HepG2 (cell line): Measurements from ENCODE around the gene KRTCAP2. TPM values are rescaled to one million over a fixed set of nuclear protein-coding genes. Genes with fewer than 3 reads are reported as not detected.

Experiments
- ARNTL ChIP-seq: sonication (generic); formaldehyde crosslinking; IDR thresholded peaks from 2 replicates; pipeline ENCODE4 v1.4.0; 2020; ENCODE audit warnings: mild to moderate bottlenecking, missing genetic modification reagents
- CAMTA2 ChIP-seq: sonication (generic); formaldehyde crosslinking; IDR thresholded peaks from 2 replicates; pipeline ENCODE4 v1.4.0; 2020; ENCODE audit warnings: mild to moderate bottlenecking, missing genetic modification reagents, borderline replicate concordance
- CHD4 ChIP-seq: fragments of 200-600 bp; sonication (generic); IDR thresholded peaks from 2 replicates; pipeline ENCODE4 v1.7.0; 2017; ENCODE audit warnings: mild to moderate bottlenecking, low read length, borderline replicate concordance
- EP300 ChIP-seq, 3 experiments: sonication (generic) in 1 of 3; formaldehyde crosslinking in 1 of 3; IDR thresholded peaks; 2 replicates each; pipeline versions ENCODE4 v1.5.1 to v1.6.1; 2011 to 2020; ENCODE audit warnings: low read depth in 2 of 3, low read length in 2 of 3, borderline replicate concordance in 1 of 3, improper control_type of control experiment in 1 of 3, mild to moderate bottlenecking in 1 of 3, missing genetic modification reagents in 1 of 3, moderate library complexity in 1 of 3
- ETV6 ChIP-seq: sonication (generic); formaldehyde crosslinking; conservative IDR thresholded peaks from 2 replicates; pipeline ENCODE4 v1.4.0; 2020; ENCODE audit warnings: missing genetic modification reagents
- FLYWCH1 ChIP-seq: sonication (generic); formaldehyde crosslinking; IDR thresholded peaks from 2 replicates; pipeline ENCODE4 v1.8.1; 2023; ENCODE audit warnings: mild to moderate bottlenecking, missing genetic modification reagents
- FOXM1 ChIP-seq: sonication (generic); formaldehyde crosslinking; IDR thresholded peaks from 2 replicates; pipeline ENCODE4 v1.5.0; 2020; ENCODE audit warnings: missing genetic modification reagents
- FOXP1 ChIP-seq, 2 experiments: fragments of 450-650 bp in 1 of 2; IDR thresholded peaks; 2 replicates each; pipeline ENCODE4 v1.6.1; 2017 to 2018; ENCODE audit warnings: antibody characterized with exemption in 1 of 2
- KAT2B ChIP-seq: fragments of 150-350 bp; IDR thresholded peaks from 2 replicates; pipeline ENCODE4 v1.6.1; 2014; ENCODE audit warnings: low read depth, low read length, borderline replicate concordance
- MED8 ChIP-seq: sonication (generic); formaldehyde crosslinking; IDR thresholded peaks from 2 replicates; pipeline ENCODE4 v1.8.1; 2023; ENCODE audit warnings: mild to moderate bottlenecking, missing genetic modification reagents; ENCODE audit not compliant: insufficient replicate concordance
- MIER3 ChIP-seq: IDR thresholded peaks from 2 replicates; pipeline ENCODE4 v1.6.1; 2016; ENCODE audit warnings: missing compliant biosample characterization, borderline replicate concordance
- MYC ChIP-seq: sonication (generic); formaldehyde crosslinking; IDR thresholded peaks from 2 replicates; pipeline ENCODE4 v1.9.0; 2021; ENCODE audit warnings: missing genetic modification reagents, borderline replicate concordance
- POGZ ChIP-seq: sonication (generic); formaldehyde crosslinking; IDR thresholded peaks from 2 replicates; pipeline ENCODE4 v1.4.0; 2020; ENCODE audit warnings: mild to moderate bottlenecking, missing genetic modification reagents
- POLR2G ChIP-seq: fragments of 200-400 bp; formaldehyde crosslinking; IDR thresholded peaks from 2 replicates; pipeline ENCODE4 v1.6.1; 2018; ENCODE audit warnings: mild to moderate bottlenecking, low read depth, low read length, moderate library complexity
- RBAK ChIP-seq: sonication (generic); formaldehyde crosslinking; IDR thresholded peaks from 2 replicates; pipeline ENCODE4 v1.5.1; 2020; ENCODE audit warnings: mild to moderate bottlenecking, missing genetic modification reagents
- RXRA ChIP-seq: sonication (generic); formaldehyde crosslinking; IDR thresholded peaks from 2 replicates; pipeline ENCODE4 v1.5.1; 2020; ENCODE audit warnings: missing genetic modification reagents
- ZFYVE20 ChIP-seq: sonication (generic); formaldehyde crosslinking; IDR thresholded peaks from 2 replicates; pipeline ENCODE4 v1.8.0; 2023; ENCODE audit warnings: low read depth, mild to moderate bottlenecking, moderate library complexity, missing genetic modification reagents, borderline replicate concordance
- ZNF230 ChIP-seq: sonication (generic); formaldehyde crosslinking; IDR thresholded peaks from 2 replicates; pipeline ENCODE4 v1.4.0; 2020; ENCODE audit warnings: mild to moderate bottlenecking, missing genetic modification reagents
- ZNF431 ChIP-seq: sonication (generic); formaldehyde crosslinking; IDR thresholded peaks from 2 replicates; pipeline ENCODE4 v1.9.0; 2022; ENCODE audit warnings: missing genetic modification reagents, low read depth, mild to moderate bottlenecking, borderline replicate concordance
- ZNF703 ChIP-seq: sonication (generic); formaldehyde crosslinking; IDR thresholded peaks from 2 replicates; pipeline ENCODE4 v1.5.1; 2020; ENCODE audit warnings: missing genetic modification reagents, mild to moderate bottlenecking, moderate library complexity, borderline replicate concordance
- ZNF772 ChIP-seq: sonication (generic); formaldehyde crosslinking; IDR thresholded peaks from 2 replicates; pipeline ENCODE4 v1.5.0; 2020; ENCODE audit warnings: mild to moderate bottlenecking, missing genetic modification reagents
- polyA plus RNA-seq, 8 experiments: library from polyadenylated mRNA; depleted of rRNA in 3 of 8; stranded (reverse) in 7 of 8; unstranded in 1 of 8; fragments of >200 nt; fragmentation: Illumina TruSeq in 4 of 8; extraction: Trizol in 4 of 8; gene quantifications; 2 replicates each; pipeline versions ENCODE4 v1.2.1 to v1.2.3, GENCODE V29; 2011 to 2016; ENCODE audit warnings: low read depth in 4 of 8, missing spikeins in 1 of 8, mixed read lengths in 1 of 8; ENCODE audit not compliant: insufficient read depth in 1 of 8
- total RNA-seq, 5 experiments: library from RNA; depleted of rRNA; stranded (reverse); fragments of >200 nt; fragmentation: Illumina TruSeq; extraction: Trizol; gene quantifications; 2 replicates each; pipeline ENCODE4 v1.2.3, GENCODE V29; 2016; ENCODE audit warnings: low read depth in 1 of 5
- TF ChIP-seq, protein P1 (sequence below): sonication (generic); formaldehyde crosslinking; IDR thresholded peaks from 2 replicates; pipeline ENCODE4 v1.5.0; 2020; ENCODE audit warnings: missing genetic modification reagents
- TF ChIP-seq, protein P2 (sequence below): IDR thresholded peaks from 2 replicates; pipeline ENCODE4 v1.6.1; 2016; ENCODE audit warnings: control low read depth
- TF ChIP-seq, protein P3 (sequence below): sonication (generic); formaldehyde crosslinking; IDR thresholded peaks from 2 replicates; pipeline ENCODE4 v1.5.0; 2020; ENCODE audit warnings: mild to moderate bottlenecking, low read depth, missing genetic modification reagents, borderline replicate concordance
- TF ChIP-seq, protein P4 (sequence below): IDR thresholded peaks from 2 replicates; pipeline ENCODE4 v1.6.1; 2016; ENCODE audit warnings: mild to moderate bottlenecking, missing biosample characterization, missing genetic modification reagents
- TF ChIP-seq, protein P5 (sequence below): fragments of 450-650 bp; IDR thresholded peaks from 2 replicates; pipeline ENCODE4 v1.6.1; 2016

The KRTCAP2 gene
- total and polyA plus RNA-seq, 2 of the 13 experiments (the other 11 are each of a cell fraction or from before 2014, with no cell fraction given), result 77.3 to 79.4 TPM

DNA sequence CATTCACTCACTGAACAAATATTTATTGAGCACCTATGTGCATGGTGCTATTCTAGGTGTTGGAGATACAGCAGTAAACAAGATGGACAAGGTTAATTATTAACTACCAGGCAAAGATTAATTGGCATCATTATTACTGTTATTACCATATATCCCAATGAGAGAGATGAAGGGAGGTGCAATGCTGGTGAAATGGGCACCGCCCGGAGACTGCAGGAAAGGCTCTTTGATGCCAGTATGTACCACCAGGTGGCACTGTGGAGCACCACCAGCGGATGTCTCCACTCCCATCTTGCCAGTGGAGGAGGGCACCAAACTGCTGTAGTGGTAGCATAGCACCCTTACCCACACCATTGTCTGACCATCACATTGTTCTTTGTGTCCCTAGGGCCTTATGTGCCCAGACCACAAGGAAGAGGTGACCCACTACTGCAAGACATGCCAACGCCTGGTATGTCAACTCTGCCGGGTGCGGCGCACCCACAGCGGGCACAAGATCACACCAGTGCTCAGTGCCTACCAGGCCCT is 3.5 kb upstream of the KRTCAP2 start (continued):
- TF ChIP-seq ZFYVE20 (no peak), FOXM1 (CRISPR knock-in tag) (no peak), CAMTA2 (CRISPR knock-in tag) (no peak), RXRA (CRISPR knock-in tag) (no peak), FLYWCH1 (no peak), ZNF772 (CRISPR knock-in tag) (no peak), MYC (CRISPR knock-in tag) (no peak), POGZ (CRISPR knock-in tag) (no peak), ARNTL (no peak), ZNF230 (no peak), KAT2B (no peak), POLR2G (no peak), ZNF703 (no peak), EP300 (IDR thresholded peaks at IDR 0.05; ENCODE audit: low read depth in 2 of 2, low read length in 2 of 2) (no peak), EP300 (CRISPR knock-in tag; IDR thresholded peaks at IDR 0.05; ENCODE audit: borderline replicate concordance) (no peak), RBAK (CRISPR knock-in tag) (no peak), FOXP1 (IDR thresholded peaks at IDR 0.05) (no peak), FOXP1 (CRISPR knock-in tag; IDR thresholded peaks at IDR 0.05) (peak; percentile 20; the same call in 1 of the 2 replicates), ETV6 (CRISPR knock-in tag) (no peak), MED8 (no peak), ZNF431 (no peak), MIER3 (CRISPR knock-in tag) (0 out of 2 replicates have a peak, but pooled peaks have one; percentile 28), CHD4 (no peak)
- TF ChIP-seq, protein P1, sequence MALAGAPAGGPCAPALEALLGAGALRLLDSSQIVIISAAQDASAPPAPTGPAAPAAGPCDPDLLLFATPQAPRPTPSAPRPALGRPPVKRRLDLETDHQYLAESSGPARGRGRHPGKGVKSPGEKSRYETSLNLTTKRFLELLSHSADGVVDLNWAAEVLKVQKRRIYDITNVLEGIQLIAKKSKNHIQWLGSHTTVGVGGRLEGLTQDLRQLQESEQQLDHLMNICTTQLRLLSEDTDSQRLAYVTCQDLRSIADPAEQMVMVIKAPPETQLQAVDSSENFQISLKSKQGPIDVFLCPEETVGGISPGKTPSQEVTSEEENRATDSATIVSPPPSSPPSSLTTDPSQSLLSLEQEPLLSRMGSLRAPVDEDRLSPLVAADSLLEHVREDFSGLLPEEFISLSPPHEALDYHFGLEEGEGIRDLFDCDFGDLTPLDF (CRISPR knock-in tag), result no peak
- TF ChIP-seq, protein P2, sequence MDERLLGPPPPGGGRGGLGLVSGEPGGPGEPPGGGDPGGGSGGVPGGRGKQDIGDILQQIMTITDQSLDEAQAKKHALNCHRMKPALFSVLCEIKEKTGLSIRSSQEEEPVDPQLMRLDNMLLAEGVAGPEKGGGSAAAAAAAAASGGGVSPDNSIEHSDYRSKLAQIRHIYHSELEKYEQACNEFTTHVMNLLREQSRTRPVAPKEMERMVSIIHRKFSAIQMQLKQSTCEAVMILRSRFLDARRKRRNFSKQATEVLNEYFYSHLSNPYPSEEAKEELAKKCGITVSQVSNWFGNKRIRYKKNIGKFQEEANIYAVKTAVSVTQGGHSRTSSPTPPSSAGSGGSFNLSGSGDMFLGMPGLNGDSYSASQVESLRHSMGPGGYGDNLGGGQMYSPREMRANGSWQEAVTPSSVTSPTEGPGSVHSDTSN, result no peak
- TF ChIP-seq, protein P3, sequence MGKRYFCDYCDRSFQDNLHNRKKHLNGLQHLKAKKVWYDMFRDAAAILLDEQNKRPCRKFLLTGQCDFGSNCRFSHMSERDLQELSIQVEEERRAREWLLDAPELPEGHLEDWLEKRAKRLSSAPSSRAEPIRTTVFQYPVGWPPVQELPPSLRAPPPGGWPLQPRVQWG (CRISPR knock-in tag), result no peak
- TF ChIP-seq, protein P4, sequence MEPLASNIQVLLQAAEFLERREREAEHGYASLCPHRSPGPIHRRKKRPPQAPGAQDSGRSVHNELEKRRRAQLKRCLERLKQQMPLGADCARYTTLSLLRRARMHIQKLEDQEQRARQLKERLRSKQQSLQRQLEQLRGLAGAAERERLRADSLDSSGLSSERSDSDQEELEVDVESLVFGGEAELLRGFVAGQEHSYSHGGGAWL (CRISPR knock-in tag), result no peak
- TF ChIP-seq, protein P5, sequence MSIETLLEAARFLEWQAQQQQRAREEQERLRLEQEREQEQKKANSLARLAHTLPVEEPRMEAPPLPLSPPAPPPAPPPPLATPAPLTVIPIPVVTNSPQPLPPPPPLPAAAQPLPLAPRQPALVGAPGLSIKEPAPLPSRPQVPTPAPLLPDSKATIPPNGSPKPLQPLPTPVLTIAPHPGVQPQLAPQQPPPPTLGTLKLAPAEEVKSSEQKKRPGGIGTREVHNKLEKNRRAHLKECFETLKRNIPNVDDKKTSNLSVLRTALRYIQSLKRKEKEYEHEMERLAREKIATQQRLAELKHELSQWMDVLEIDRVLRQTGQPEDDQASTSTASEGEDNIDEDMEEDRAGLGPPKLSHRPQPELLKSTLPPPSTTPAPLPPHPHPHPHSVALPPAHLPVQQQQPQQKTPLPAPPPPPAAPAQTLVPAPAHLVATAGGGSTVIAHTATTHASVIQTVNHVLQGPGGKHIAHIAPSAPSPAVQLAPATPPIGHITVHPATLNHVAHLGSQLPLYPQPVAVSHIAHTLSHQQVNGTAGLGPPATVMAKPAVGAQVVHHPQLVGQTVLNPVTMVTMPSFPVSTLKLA, result no peak
